HepG2 (cell line): ENCODE measurements around the gene ZP2. TPM values are rescaled to one million over a fixed set of nuclear protein-coding genes. Genes with fewer than 3 reads are reported as not detected.

ENCODE experiments used
- ATF7-NPFF ChIP-seq: sonication (generic); formaldehyde crosslinking; IDR thresholded peaks from 2 replicates; pipeline ENCODE4 v1.8.1; 2023; ENCODE audit warnings: mild to moderate bottlenecking, low read depth, missing genetic modification reagents, moderate library complexity
- GATAD1 ChIP-seq: IDR thresholded peaks from 2 replicates; pipeline ENCODE4 v1.6.1; 2016; ENCODE audit warnings: missing genetic modification reagents, missing compliant biosample characterization
- IKZF4 ChIP-seq: sonication (generic); formaldehyde crosslinking; IDR thresholded peaks from 2 replicates; pipeline ENCODE4 v1.5.1; 2020; ENCODE audit warnings: borderline replicate concordance, mild to moderate bottlenecking, low read depth, missing genetic modification reagents; ENCODE audit errors: not compliant biosample characterization
- IRX3 ChIP-seq: sonication (generic); formaldehyde crosslinking; IDR thresholded peaks from 2 replicates; pipeline ENCODE4 v1.8.1; 2023; ENCODE audit warnings: mild to moderate bottlenecking, low read depth, missing genetic modification reagents, borderline replicate concordance
- KLF9 ChIP-seq: IDR thresholded peaks from 2 replicates; pipeline ENCODE4 v1.6.1; 2016; ENCODE audit warnings: low read depth
- MEIS2 ChIP-seq: sonication (generic); formaldehyde crosslinking; IDR thresholded peaks from 2 replicates; pipeline ENCODE4 v1.9.0; 2021; ENCODE audit warnings: mild to moderate bottlenecking, missing genetic modification reagents
- PHF20 ChIP-seq: sonication (generic); formaldehyde crosslinking; IDR thresholded peaks from 2 replicates; pipeline ENCODE4 v1.5.0; 2020; ENCODE audit warnings: mild to moderate bottlenecking, missing genetic modification reagents
- YY1 ChIP-seq: IDR thresholded peaks from 2 replicates; pipeline ENCODE4 v1.6.1; 2011; ENCODE audit warnings: low read length, low read depth, moderate library complexity, mild to moderate bottlenecking; ENCODE audit not compliant: insufficient read depth, insufficient replicate concordance
- ZNF331 ChIP-seq: sonication (generic); formaldehyde crosslinking; IDR thresholded peaks from 2 replicates; pipeline ENCODE4 v1.4.0; 2020; ENCODE audit warnings: missing genetic modification reagents
- ZNF33B ChIP-seq: sonication (generic); formaldehyde crosslinking; IDR thresholded peaks from 2 replicates; pipeline ENCODE4 v1.5.1; 2020; ENCODE audit warnings: mild to moderate bottlenecking, missing genetic modification reagents
- polyA plus RNA-seq, 8 experiments: library from polyadenylated mRNA; depleted of rRNA in 3 of 8; stranded (reverse) in 7 of 8; unstranded in 1 of 8; fragments of >200 nt; fragmentation: Illumina TruSeq in 4 of 8; extraction: Trizol in 4 of 8; gene quantifications; 2 replicates each; pipeline versions ENCODE4 v1.2.1 to v1.2.3, GENCODE V29; 2011 to 2016; ENCODE audit warnings: low read depth in 4 of 8, missing spikeins in 1 of 8, mixed read lengths in 1 of 8; ENCODE audit not compliant: insufficient read depth in 1 of 8
- total RNA-seq, 5 experiments: library from RNA; depleted of rRNA; stranded (reverse); fragments of >200 nt; fragmentation: Illumina TruSeq; extraction: Trizol; gene quantifications; 2 replicates each; pipeline ENCODE4 v1.2.3, GENCODE V29; 2016; ENCODE audit warnings: low read depth in 1 of 5
- TF ChIP-seq, protein P1 (sequence below): sonication (generic); formaldehyde crosslinking; IDR thresholded peaks from 2 replicates; pipeline ENCODE4 v1.9.0; 2021; ENCODE audit warnings: mild to moderate bottlenecking, missing genetic modification reagents
- TF ChIP-seq, protein P2 (sequence below): sonication (generic); formaldehyde crosslinking; IDR thresholded peaks from 2 replicates; pipeline ENCODE4 v1.8.1; 2023; ENCODE audit warnings: mild to moderate bottlenecking, missing genetic modification reagents
- TF ChIP-seq, protein P3 (sequence below): sonication (generic); formaldehyde crosslinking; IDR thresholded peaks from 2 replicates; pipeline ENCODE4 v1.4.0; 2020; ENCODE audit warnings: missing genetic modification reagents
- TF ChIP-seq, protein P4 (sequence below): sonication (generic); formaldehyde crosslinking; IDR thresholded peaks from 2 replicates; pipeline ENCODE4 v1.9.0; 2021; ENCODE audit warnings: missing genetic modification reagents, mild to moderate bottlenecking, borderline replicate concordance
- TF ChIP-seq, protein P5 (sequence below): sonication (generic); formaldehyde crosslinking; IDR thresholded peaks from 2 replicates; pipeline ENCODE4 v1.4.0; 2020; ENCODE audit warnings: missing genetic modification reagents, low read depth, mild to moderate bottlenecking, borderline replicate concordance

The ZP2 gene
- total and polyA plus RNA-seq, 2 of the 13 experiments (the other 11 are each of a cell fraction or from before 2014, with no cell fraction given) = not detected

DNA sequence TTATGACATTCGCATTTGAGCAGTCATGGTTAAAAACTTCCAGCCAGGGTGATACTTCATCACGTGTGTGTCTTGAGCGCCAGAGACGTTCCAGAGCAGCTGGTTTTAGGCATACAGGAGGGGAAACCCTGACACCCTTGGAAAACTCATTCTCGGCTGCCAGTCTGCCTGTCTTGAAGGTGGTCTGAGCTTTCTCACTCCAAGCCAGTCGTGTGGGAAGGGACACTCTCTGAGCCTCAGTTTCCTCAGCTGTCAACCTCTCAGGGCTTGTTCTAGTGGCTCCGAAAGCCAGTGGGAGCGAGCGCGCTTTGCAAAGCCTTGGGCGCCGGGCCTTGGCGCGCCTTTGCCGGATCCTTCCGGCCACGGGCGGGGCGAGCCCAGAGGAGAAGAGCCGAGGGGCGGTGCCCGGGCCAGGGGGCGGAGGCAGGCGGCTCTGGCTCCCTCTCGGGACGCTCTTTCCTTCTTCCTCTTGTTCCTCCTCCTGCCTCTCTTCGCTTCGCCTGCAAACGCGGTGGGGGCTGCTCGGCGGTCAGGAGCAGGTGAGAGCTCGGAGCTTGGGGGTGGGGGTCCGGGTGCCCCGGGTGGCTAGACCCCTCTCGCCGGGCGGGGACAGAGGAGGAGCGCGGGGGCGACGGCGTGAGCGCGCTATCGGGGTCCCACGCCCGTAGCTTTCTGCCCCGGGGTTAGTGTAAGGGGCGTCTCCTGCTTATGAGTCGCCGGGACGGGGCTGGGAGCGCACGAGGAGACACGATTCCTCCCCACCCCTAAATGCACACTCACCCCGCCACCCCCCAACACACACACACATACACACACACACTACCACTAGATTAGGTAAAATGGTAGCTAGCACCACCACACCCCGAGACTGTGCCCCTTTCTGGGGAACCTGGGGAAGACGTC lies 52.9 kb downstream of the ZP2 start, which contains the start of gene LDAF1 (continued):
- TF ChIP-seq, protein P1, sequence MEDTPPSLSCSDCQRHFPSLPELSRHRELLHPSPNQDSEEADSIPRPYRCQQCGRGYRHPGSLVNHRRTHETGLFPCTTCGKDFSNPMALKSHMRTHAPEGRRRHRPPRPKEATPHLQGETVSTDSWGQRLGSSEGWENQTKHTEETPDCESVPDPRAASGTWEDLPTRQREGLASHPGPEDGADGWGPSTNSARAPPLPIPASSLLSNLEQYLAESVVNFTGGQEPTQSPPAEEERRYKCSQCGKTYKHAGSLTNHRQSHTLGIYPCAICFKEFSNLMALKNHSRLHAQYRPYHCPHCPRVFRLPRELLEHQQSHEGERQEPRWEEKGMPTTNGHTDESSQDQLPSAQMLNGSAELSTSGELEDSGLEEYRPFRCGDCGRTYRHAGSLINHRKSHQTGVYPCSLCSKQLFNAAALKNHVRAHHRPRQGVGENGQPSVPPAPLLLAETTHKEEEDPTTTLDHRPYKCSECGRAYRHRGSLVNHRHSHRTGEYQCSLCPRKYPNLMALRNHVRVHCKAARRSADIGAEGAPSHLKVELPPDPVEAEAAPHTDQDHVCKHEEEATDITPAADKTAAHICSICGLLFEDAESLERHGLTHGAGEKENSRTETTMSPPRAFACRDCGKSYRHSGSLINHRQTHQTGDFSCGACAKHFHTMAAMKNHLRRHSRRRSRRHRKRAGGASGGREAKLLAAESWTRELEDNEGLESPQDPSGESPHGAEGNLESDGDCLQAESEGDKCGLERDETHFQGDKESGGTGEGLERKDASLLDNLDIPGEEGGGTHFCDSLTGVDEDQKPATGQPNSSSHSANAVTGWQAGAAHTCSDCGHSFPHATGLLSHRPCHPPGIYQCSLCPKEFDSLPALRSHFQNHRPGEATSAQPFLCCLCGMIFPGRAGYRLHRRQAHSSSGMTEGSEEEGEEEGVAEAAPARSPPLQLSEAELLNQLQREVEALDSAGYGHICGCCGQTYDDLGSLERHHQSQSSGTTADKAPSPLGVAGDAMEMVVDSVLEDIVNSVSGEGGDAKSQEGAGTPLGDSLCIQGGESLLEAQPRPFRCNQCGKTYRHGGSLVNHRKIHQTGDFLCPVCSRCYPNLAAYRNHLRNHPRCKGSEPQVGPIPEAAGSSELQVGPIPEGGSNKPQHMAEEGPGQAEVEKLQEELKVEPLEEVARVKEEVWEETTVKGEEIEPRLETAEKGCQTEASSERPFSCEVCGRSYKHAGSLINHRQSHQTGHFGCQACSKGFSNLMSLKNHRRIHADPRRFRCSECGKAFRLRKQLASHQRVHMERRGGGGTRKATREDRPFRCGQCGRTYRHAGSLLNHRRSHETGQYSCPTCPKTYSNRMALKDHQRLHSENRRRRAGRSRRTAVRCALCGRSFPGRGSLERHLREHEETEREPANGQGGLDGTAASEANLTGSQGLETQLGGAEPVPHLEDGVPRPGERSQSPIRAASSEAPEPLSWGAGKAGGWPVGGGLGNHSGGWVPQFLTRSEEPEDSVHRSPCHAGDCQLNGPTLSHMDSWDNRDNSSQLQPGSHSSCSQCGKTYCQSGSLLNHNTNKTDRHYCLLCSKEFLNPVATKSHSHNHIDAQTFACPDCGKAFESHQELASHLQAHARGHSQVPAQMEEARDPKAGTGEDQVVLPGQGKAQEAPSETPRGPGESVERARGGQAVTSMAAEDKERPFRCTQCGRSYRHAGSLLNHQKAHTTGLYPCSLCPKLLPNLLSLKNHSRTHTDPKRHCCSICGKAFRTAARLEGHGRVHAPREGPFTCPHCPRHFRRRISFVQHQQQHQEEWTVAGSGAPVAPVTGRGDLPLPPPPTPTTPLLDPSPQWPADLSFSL (CRISPR knock-in tag) = no peak
- TF ChIP-seq, protein P2, sequence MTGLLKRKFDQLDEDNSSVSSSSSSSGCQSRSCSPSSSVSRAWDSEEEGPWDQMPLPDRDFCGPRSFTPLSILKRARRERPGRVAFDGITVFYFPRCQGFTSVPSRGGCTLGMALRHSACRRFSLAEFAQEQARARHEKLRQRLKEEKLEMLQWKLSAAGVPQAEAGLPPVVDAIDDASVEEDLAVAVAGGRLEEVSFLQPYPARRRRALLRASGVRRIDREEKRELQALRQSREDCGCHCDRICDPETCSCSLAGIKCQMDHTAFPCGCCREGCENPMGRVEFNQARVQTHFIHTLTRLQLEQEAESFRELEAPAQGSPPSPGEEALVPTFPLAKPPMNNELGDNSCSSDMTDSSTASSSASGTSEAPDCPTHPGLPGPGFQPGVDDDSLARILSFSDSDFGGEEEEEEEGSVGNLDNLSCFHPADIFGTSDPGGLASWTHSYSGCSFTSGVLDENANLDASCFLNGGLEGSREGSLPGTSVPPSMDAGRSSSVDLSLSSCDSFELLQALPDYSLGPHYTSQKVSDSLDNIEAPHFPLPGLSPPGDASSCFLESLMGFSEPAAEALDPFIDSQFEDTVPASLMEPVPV = peak; percentile 58; the same call in 1 of the 2 replicates
- TF ChIP-seq MEIS2 (CRISPR knock-in tag) (peak; percentile 15; the same call in 1 of the 2 replicates), ATF7-NPFF (CRISPR knock-in tag) (no peak), KLF9 (CRISPR knock-in tag) (0 out of 2 replicates have a peak, but pooled peaks have one; percentile 75), IKZF4 (no peak), PHF20 (CRISPR knock-in tag) (peak; percentile 44; the same call in 1 of the 2 replicates), ZNF331 (CRISPR knock-in tag) (0 out of 2 replicates have a peak, but pooled peaks have one; percentile 21), YY1 (peak; percentile 18), GATAD1 (CRISPR knock-in tag) (no peak), ZNF33B (CRISPR knock-in tag) (no peak), IRX3 (peak; percentile 40; the same call in 1 of the 2 replicates)
- TF ChIP-seq, protein P3, sequence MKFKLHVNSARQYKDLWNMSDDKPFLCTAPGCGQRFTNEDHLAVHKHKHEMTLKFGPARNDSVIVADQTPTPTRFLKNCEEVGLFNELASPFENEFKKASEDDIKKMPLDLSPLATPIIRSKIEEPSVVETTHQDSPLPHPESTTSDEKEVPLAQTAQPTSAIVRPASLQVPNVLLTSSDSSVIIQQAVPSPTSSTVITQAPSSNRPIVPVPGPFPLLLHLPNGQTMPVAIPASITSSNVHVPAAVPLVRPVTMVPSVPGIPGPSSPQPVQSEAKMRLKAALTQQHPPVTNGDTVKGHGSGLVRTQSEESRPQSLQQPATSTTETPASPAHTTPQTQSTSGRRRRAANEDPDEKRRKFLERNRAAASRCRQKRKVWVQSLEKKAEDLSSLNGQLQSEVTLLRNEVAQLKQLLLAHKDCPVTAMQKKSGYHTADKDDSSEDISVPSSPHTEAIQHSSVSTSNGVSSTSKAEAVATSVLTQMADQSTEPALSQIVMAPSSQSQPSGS (CRISPR knock-in tag) = no peak
- TF ChIP-seq, protein P4, sequence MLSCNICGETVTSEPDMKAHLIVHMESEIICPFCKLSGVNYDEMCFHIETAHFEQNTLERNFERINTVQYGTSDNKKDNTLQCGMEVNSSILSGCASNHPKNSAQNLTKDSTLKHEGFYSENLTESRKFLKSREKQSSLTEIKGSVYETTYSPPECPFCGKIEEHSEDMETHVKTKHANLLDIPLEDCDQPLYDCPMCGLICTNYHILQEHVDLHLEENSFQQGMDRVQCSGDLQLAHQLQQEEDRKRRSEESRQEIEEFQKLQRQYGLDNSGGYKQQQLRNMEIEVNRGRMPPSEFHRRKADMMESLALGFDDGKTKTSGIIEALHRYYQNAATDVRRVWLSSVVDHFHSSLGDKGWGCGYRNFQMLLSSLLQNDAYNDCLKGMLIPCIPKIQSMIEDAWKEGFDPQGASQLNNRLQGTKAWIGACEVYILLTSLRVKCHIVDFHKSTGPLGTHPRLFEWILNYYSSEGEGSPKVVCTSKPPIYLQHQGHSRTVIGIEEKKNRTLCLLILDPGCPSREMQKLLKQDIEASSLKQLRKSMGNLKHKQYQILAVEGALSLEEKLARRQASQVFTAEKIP (CRISPR knock-in tag) = no peak
- TF ChIP-seq, protein P5, sequence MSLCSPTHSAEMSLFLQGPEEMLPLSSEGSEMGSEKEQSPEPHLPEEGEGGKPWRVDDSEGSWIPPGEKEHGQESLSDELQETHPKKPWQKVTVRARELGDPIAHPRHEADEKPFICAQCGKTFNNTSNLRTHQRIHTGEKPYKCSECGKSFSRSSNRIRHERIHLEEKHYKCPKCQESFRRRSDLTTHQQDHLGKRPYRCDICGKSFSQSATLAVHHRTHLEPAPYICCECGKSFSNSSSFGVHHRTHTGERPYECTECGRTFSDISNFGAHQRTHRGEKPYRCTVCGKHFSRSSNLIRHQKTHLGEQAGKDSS (CRISPR knock-in tag) = no peak
